Germinal center (tissue), 1 donor: ENCODE data around the gene ZNF184.

Source experiments
- DNase-seq: peaks from one replicate; pipeline ENCODE4 v3.0.0; 2012; ENCODE audit warnings: mixed read lengths, low spot score

ZNF184 gene

DNA sequence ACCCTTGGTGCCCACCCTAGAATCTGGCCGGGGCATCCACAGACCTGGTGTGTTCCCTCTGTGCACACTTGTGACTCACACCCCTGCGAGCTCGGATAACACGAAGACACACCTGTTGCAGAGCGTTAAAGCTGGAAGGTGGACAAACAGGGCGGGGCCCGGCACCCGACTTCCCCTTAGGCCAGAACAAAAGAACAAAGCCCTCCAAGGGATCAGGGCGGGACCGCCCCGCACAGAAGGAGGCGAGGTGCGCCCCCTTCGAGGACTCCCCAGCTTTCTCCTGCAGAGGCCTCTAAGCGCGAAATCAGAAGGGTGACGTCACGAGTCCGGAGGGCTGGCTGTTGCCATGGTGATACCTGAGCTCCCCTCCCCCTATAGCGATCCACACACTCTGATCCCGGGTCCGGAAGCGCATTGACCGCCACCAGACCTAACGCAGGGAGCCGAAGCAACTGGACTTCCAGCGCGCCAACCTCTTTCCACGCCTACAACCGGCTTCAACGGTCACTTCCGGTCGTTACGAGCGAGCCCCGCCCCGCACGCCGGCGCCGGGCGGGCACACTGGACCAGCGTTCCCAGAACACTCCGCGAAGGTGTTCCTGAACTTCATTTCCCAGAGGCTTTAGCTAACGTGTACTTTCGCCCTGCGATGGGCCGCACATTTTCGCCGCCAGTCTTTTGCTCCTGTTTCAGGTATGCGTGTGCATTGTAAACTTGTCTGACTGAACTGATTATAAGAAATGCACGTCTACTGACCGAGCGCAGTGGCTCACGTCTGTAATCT, at the start of gene ZNF184:
TSS of gene ZNF184 (minus strand) at position 489 of the 784 bp plus-strand sequence. CDS start 811 bp downstream, outside the sequence.
- DNase-seq = peak; percentile 84

DNA sequence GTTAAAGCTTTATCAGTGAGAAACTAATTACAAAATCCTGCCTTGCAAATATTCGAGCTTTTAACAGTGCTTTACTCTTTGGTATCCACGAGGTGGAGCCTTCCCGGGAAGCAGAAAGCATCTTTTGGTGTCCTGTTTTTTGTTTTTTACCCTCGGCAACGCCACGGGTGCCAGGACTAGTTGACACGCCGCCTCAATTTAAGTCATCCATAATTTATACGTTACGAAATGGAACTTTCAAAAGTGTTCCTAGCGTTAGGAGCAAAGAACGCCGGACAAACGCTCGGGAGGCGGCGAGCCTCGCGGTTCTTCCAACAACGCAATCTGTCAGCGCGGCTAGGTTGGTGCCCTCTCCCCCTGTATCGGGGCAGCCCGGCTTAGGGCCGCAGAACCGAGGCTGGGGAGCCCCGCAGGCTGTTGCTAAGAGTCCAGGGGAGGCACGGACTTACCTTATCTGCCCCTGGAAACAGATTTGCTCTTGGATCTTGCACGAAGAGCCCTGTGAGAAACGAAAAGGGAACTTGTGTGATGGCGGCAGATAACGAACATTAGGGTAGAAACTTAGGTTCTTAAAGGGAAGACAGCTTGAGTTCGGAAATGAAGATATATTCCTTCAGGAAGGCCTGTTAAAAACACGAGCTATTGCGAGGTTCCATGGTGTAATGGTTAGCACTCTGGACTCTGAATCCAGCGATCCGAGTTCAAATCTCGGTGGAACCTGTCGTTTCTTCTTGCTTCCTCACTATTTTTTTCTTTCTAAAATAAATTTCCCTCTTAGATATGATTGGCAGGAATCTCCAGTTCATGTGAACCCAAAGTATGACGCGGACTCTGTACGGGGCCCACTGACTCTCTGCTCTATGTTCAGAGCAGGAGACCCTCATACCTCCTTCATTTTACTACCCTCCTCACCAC, 46.2 kb upstream of the ZNF184 start:
- DNase-seq = peak; percentile 44

DNA sequence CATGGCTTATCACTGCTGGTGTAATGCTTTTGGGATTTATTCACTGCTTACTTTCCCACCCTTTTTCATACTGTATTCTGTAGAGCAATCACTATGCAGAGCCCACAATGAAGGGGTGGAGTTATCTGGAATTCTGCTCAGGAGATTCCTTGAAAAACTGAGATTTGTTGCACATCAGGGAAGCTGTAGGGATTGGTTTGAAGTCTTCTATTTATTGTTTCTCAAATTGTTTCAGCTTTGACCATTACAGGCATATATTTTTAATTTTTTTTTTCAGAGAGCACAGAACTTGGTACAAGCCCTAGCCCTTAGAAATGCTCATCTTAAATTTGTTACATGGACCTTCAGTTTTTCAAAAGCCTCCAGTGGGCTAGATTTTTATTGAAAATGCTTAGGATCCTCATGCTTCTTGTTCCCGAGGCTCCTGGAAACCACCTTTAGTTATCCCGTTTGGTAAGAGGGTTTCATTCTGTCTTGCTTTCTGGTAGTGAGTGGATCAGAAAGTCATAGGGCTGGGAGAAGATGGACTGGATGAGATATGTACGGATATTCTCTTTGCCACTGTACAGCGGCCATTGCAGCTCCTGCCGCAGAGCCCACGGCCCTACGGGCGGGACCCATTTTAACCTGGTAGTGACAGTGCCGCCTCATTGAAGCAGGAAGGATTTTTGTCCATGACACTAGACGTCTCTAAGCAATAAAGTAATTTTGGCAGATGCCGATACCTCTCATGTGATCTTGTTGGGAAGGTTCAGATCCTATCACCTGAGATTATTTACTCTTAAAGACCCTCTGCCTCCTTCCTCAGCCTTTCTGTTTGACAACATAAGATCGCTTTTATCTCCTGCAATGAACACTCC, 45.3 kb upstream of the ZNF184 start:
- DNase-seq = no peak

DNA sequence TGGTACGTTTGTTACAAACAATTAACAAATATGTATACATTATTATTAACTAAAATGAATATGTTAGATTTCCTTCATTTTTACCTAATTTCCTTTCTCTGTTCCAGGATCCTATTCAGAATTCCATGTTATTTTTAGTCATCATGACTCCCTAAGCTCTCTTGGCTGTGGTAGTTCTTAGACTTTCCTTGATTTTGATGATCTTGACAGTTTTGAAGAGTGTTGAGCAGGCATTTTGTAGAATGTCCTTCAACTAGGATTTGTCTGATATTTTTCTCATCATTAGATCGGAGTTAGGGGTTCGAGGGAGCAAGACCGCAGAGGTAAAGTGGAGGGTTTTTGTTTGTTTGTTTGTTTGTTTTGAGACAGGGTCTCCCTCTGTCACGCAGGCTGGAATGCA, 44.3 kb upstream of the ZNF184 start:
- DNase-seq = no peak

GRCh38 chr6:27514906-27515495, 42.1 kb upstream of the ZNF184 start:
- DNase-seq = no peak

- DNase-seq = no peak
These were observed 39.6 kb upstream of the ZNF184 start for GRCh38 chr6:27512525-27512924.

DNA sequence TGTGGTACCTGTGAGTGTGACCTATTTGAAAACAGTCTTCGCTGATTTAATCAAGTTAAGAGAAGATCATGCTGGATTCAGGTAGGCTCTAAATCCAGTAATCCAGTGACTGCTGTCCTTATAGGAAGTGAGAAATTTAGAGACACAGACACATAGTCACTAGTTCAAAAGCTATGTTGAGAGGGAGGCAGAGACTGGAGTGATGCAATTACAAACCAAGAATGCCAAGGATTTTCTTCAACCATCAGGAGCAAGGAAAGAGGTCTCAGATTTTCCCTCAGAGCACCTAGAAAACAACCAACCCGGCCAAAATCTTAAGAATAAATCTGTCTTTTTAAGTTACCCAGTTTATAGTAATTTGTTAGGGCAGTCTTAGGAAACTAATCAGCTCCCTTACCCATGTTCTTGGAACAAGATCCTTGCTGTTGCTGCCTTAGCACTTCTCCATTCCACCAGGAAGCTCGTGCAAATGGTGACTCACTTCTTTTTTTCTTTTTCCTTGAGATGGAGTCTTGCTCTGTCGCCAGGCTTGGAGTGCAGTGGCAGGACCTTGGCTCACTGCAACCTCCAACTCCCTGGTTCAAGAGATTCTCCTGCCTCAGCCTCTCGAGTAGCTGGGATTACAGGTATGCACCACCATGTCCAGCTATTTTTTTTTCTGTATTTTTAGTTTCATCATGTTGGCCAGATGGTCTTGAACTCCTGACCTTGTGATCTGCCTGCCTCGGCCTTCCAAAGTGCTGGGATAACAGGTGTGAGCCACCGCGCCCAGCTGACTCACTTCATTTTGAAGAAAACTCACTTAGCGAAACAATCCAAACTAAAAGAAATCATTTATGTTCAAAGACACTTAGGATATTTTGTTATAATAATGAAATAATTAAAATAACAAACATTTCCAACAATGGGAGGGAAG, 34.4 kb upstream of the ZNF184 start:
- DNase-seq = no peak

DNA sequence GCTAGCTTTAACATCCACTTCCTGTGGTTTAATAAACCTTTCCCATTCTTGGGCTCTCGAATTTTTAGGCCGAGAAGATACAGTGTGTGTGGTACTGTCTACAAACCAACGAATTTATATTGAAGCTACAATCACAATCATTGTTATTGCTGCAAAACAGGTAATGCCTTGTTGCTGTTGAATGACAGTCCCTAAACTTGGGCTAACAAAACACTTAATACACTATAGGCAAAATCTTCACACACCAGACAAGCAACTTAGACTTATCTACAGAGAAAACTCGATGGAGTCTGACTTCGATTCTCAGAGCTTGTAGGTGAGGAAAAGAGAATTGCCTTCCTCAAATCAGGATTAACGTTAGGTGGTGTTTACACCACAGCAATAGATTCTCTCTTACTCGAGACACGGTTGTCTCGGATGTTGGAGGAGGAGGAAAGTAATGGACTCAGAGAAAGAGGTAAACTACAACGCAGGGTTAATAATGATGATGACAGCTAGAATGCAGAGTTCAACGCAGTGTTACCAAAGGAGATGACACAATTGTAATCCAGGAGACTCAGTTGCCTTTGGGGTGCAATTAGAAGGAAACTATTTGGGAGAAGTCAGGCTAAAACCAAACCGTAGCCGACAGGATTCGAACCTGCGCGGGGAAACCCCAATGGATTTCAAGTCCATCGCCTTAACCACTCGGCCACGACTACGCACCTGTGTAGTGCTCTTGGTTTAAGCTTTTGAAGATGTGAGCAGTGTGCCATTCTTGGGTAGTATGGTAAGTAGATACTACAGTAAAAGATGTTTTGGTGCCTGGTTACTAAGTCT, 32.5 kb upstream of the ZNF184 start:
- no peak for DNase-seq

DNA sequence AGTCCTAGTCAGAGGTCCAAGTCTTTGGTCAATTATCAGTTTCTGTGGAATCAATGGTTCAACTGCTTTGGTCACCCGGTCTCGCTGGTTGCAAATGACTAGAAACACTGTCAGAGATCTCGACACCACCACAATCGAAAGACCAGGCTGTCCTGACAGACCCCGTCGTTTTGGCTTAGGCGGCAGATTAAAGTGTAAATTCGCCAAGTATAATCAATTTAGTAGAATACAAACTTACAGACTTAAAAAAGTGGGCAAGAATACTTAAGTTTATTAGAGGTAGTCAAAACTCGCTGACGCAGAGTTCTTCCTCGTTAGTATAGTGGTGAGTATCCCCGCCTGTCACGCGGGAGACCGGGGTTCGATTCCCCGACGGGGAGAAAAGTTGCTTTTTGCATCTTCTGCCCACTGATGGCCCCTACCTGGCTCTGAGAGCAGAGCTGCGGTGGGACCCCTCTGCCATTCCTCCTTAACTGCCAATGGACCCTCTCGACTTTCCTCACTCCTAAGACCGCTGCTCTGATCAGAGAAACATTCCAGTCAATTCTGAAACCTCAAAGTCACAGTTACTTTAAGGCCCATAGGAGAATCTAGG, 30.6 kb upstream of the ZNF184 start:
- peak; percentile 41 for DNase-seq

DNA sequence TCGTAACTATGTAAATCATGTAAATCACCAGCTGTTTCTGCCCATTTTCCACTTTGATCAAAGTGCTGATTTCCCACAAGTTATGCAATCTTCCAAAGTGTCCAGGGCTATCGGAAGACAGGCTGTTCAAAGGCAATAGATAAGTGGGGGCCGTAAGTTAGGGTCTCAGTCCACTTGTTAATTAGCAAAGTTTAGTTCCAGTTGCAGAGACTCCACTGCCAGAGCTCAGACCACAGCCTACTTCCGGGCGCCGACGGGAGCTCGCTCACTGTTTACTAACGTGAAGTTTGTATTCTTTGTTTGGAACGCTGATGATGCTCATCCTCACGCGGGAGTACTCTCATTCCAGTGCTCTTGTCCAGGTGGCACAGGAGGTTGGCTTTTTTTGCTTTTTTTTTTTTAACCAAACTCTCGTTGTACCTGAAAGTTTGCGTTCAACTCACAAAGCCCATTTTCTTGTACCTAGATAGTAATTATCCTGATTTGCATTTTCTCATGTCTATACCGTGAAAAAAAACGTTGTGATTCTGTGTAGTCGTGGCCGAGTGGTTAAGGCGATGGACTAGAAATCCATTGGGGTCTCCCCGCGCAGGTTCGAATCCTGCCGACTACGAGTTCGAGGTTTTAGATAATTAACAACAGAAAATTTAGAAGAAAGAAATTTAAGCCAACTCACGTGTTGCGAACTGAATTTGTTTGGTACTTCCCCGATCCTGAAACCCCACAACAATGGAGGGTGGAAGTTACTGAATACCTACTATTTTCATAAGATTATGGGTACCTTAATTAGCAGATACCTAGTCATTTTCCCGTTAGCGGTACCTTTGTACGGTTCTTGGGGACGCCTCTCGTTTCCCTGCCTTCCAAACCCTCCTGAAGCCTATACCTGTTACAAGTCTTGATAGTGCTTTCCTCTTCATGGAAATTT, 29.9 kb upstream of the ZNF184 start:
- peak; percentile 22 for DNase-seq

DNA sequence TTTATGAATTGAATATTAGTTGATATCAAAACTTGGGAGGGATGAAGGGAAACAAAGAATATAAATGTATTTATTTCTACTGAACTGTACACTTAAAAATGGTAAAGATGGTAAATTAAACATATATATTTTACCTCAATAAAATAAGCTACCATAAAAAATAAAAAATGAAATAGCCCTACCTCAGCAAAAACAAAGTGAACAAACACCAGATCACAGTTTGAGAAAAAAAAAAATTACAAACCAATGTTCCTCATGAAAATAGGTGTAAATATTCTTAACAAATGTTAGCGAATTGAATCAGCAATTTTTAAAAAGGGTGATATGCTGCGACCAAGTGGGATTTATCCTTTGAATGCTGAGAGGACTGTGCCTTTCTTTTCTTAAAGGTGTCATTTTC, 28.3 kb upstream of the ZNF184 start:
- DNase-seq = no peak

- DNase-seq = no peak
These were observed 27.3 kb upstream of the ZNF184 start for GRCh38 chr6:27500177-27500576.

DNA sequence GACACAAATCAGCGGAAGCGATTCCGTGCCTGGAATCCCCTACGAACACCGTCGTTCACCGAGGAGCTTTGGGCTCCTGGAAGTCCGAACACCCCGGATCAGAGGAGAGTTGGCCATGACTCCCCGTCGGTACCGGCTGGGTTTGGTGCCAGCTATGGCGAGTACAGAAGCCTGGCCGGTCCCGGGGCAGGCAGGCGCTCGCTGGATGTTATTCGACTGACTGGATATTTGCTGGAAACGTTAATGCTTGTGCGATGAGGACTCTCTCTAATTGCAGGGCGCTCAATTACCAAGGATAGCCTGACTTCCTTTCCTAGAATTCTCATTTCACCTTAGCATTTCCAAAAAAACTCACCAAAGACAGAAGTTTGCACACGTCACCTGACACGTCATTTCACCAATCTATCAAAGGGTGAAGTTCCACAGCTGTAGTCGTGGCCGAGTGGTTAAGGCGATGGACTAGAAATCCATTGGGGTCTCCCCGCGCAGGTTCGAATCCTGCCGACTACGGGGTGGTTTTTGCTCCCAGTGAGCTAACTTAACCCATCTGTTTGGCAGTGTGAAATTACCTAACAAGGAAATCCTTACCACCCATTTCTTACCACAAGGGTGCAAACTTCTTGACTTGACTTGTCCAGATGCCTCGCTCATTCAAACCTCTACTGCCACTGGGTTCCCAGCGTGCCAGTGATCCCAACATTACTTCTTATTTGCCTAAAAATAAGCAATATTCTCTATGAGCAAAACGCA, 22.7 kb upstream of the ZNF184 start:
- no peak for DNase-seq

DNA sequence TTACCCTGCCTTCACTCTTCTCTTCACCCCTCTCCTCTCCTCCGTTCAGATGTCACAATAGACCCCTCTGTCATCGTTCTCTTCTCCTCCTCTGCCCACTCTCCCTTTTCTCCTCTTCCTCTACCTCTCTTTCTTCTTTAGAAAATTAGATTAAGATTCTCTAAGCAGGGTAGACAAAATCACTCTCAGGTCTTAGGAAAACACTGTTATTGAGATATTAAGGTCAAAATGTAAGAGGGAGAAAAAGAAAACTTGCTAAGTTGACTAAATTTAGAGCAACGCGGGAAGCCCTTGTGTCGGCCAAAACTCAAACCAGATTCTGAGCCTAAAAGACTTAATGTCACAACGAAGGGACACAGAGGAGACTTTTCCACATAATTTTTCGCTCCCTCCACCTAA, 22.1 kb upstream of the ZNF184 start:
- no peak for DNase-seq

DNA sequence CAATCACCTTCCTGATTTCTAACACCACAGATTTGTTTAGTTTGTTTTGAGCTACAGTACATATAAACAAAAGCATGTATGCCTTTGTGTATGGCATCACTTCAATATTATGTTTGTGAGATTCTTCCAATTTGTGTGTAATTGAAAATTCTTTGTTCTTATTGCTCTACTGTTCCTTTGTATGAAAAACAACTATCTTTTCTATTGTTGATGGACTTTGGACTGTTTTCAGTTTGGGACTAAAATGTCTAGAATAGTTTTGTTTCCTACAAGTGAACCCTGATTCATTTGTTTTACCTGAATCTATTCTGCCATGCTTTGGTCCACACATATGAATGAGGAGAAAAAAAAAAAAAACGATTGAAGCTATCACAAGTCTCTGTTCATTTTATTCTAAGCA, 21.2 kb upstream of the ZNF184 start:
- DNase-seq = no peak

DNA sequence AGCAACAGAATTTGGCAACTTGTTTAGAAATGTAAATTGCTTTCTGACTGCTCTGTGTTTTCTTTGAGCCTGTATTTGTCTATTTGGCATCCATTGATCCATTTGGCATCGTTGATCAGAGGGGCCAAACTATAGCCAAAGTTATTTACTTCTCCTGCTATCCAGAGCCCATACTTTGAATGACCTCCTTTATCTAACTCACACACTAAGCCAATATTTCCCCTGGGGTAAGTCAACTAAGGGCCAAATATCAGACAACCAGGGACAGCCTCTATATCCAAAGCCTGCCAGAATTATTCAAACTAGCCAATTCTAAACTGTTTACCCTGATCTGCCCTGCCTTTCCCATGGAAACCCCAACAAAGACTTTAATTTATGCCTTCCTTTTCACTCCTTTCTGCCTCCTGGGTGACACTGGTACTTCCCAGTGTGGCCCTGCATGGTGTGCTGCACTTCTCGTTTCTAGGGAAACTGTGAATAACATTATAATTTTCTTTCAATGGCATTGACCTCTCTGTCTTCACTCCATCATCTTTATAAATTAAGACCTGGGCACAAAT, 19.8 kb upstream of the ZNF184 start:
- no peak for DNase-seq
